Measurements from ENCODE around the gene LMTK2.
"Not testable (repeated sequence)": the region's sequence is repeated elsewhere in the genome, so short reads cannot be mapped to it uniquely, and the experiment has no call there.

Gene LMTK2

DNA sequence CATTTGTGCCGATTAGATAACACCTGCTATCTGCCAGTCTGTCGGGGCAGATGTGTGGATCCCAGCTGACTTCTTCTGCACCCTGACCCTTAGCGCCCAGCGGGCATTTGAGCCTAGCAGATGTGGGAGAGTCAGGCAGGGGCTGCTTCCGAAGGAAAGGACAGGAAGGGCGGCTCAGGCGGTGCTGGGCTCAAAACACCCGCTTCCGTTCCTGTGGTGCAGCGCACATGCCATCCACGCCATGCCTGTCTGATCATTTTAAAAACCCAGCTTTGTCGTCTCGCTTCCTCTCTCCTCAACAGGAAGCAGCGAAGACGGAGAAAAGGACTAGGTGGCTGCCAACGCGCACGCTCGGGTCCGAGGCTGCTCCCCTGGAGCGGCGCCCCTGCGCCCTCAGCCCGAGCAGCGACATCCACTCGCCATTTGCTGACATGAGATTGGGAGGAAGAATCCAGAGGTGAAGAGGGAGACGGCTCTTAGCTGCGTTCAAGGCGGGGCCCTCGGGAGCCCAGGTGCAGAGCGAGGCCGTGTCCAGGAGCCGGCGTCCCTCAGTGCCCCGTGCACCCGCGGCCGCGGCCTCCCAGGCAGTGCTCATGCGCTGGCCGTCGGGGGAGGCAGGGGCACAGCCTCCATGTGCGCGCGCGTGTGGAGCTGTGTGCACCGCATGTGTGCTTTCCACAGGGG is 98.6 kb downstream of the LMTK2 start:
- no peak for DNase-seq

DNA sequence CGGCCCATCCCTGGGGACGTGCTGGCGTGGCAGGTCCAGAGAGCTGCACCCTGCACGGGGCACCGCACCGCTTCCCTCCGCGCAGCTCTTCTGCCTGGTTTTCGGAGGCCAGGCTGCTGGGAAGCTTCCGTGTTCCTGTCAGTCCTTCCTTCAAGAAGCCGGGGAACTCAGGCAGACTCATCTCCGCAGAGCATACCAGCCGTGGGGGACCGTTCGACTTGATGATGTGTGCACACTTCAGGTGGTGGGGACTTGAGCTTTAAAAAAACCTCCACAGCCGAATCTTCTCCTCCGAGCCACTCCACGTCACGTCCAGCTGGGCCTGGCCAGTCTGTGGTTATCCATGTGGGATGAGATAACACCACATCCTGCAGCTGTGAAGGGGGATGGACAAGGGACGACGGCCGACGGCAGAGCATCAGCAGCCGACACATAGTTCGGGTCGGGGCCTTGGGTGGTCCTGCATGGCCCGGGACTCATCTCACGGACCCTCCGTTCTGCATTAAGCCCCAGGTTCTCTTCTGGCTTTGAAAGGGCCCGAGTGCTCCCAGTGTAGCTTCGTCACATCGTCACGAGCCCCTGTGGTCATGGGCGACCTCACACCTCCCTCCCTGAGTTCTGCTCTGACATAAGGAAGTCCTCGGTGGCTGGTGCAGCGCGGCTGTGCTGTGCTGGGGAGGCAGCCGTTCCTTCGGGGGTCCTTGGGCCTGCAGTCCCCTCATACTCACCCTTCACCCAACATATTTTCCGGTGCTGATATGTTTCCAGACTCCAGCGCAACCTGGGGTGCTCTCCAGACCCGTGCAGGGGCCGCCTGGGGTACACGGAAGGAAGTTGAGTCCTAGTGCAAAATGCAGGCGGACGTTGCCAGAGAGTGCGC is 100.0 kb downstream of the LMTK2 start:
- no peak for DNase-seq

GRCh38 chr7:98209166-98209920 is 102.7 kb downstream of the LMTK2 start:
- DNase-seq = no peak

DNA sequence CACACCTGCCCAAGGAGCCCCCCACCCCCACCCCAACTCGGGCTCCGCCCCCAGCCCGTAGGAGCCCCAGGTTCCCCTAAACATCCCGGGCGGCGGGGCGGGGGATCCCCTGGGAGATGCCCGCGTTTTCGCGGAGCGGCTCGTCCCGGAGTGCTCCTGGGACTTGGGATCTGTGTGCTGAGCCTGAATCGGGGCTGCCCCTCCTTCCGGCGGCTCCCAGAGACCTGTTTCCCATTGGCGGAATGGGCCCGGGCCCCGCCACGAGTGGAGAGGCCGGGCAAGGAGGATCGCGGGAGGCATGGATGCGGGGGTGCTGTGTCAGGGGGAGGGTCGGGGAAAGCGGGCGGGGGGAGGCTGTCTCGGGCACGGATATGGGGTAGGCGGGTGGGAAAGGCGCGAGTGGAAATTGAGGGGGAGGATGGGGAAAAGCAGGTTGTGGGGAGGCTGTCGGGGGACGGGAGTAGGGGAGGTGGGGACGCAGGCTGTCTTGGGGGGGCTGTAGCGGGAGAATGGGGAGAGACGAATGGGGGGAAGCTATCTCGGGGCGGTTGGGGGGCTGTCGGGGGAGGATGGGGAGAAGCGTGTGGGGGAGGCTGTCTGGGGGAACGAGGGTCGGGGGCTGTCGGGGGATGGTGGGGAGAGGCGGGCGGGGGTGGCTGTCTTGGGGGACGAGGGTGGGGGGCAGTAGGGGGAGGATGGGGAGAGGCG is 104.0 kb downstream of the LMTK2 start:
- DNase-seq = no peak

- no peak for DNase-seq
Measured at GRCh38 chr7:98211221-98211675, 104.6 kb downstream of the LMTK2 start, which contains the start of gene BHLHA15. Gene BHLHA15, plus strand, starts transcription at chr7:98211439. Its CDS starts 871 bp downstream, at chr7:98212310.

GRCh38 chr7:98211676-98212531 is 105.2 kb downstream of the LMTK2 start:
- no peak for DNase-seq

DNA sequence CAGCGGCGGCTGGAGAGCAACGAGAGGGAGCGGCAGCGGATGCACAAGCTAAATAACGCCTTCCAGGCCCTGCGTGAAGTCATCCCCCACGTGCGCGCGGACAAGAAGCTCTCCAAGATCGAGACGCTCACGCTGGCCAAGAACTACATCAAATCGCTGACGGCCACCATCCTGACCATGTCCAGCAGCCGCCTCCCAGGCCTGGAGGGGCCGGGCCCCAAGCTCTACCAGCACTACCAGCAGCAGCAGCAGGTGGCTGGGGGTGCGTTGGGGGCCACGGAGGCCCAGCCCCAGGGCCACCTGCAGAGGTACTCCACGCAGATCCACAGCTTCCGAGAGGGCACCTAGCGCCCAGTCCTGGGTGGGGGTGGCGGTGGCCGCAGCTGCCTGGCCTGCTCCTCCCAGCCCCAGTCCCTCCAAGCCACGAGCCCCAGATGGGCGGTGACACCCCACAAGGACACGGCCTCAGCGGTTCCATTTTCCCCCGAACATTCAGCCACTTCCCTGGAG is 105.9 kb downstream of the LMTK2 start:
- no peak for DNase-seq

DNA sequence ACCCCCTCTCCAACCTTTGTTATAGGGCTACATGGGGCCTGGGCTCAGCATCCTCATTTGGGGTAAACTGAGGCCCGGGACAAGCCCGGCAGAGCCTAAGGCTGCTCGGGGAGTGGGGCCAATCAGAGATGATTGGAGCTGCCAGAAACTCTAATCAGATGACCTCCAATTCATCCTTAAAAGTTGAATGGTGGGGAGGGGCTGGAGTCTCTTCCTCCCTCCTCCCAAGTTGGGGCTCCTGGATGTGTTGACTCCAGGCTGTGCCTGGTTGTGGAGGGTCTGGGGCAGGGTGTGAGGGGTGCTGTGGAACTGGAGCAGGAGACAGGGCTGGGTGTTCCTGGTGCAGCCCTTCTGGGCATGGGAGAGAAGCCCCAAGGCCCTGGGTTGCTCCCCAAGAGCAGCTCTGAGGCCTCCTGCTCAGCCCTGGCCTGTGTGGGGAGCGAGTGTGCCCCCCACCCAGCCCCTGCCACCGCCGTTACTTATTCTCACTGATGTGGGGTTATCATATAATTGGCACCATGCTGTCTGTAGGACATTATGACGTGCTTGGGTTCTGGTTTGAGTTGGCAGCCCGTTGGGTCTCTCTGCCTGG is 106.7 kb downstream of the LMTK2 start:
- DNase-seq = no peak

DNA sequence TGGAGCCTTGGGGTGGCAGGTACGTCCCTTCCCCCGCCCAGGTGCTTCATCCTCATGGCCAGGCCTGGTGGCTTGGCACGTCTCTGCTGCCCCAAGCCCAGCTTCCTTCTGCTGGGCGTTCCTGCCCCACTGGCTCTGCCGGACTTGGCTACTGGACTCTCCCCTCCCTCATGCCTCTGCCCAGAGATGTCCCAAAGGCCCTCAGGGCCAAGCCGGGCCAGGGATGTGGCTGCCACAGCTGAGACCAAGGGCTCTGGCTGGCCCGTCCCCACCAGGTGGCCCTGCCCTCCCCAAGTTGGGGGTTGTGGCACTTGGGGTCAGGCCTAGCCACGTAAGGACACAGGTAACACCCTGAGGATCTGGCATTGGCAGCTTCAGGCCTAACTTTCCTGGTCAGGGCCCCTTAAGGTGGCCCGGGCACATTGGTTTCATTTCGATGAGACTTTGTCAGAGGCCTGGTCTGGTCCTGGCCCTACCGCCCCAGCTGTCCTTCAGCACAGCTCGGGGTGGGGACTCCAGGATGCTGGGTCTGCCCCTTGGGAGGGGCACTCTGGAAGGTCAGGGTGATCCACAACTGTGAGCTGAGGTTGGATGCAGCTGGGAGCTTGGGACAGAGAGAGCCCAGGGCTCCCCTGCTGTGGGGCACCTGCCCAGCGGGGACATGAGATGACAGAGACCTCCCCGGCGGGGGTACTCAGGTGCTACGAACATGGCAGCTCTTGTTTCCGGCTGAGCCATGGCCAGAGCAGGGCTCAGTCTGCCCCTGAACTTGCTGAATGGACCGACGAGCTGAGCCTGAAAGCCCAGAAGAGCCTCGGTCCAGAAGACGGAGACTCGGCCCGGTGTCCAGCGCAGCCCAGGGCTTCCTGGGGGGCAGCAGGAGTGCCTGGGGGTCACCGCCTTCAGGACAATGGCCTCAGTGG is 107.5 kb downstream of the LMTK2 start:
- no peak for DNase-seq

- DNase-seq = no peak
Measured at GRCh38 chr7:98214811-98215321, 108.2 kb downstream of the LMTK2 start.

GRCh38 chr7:98215561-98216495 is 109.2 kb downstream of the LMTK2 start:
- DNase-seq = no peak

- no peak for DNase-seq
Measured at GRCh38 chr7:98216941-98217622, 110.4 kb downstream of the LMTK2 start.

DNA sequence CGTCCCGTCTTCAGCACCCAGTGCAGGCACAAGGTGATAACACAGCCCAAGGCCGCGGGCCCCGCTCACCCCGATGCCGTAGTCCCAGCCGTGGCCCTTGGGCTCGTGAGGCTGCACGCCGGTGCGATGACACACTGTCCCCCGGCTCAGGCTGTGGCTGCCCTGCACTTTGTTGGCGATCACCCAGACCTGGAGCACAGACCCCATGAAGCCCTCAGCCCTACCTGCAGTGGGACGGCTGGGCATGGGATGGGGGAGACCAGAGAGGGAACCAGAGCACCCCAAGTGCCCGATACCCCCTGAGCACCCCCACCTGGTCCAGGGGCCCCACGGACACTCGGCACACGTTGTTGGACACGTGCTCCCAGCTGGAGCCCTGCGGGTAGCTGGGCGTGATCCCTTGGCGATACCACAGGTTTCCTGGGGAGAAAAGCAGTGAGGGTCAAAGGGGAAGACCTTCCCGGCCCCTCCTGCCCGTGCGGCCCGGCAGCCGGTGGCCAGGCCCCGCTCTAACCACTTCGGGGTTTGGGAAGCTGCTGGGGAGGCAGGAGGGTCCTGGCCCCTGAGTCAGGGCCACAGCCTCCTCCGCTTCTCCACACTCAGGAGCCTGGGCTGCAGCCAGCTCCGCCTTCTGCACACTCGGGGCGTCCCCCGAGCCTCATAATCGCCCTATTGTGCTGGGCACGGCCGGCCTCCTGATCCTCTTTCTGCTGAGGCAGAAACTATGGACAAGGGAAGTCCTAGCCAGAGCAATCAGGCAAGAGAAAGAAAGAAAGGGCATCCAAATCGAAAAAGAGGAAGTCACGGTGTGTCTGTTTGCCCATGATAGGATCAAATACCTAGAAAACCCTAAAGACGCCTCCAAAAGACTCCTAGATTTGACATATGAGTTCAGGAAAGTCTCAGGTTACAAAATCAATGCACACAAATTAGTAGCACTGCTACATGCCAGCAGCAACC is 111.2 kb downstream of the LMTK2 start:
- peak; percentile 21 for DNase-seq

DNA sequence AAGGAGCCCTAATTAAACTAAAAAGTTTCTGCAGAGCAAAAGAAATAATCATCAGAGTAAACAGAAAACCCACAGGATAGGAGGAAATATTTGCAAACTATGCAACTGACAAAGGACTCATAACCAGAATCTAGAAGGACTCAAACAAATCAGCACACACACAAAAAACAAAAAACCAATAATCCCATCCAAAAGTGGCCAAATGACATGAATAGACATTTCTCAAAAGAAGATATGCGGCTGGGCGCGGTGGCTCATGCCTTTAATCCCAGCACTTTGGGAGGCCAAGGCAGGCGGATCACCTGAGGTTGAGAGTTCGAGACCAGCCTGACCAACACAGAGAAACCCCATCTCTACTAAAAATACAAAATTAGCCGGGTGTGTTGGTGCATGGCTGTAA is 112.7 kb downstream of the LMTK2 start:
- not testable (repeated sequence) for DNase-seq

GRCh38 chr7:98221611-98222532 is 115.2 kb downstream of the LMTK2 start:
- no peak for DNase-seq
